ENCODE results near the gene MRPS27.
"Not testable (repeated sequence)": the region's sequence is repeated elsewhere in the genome, so short reads cannot be mapped to it uniquely, and the experiment has no call there.

MRPS27 gene

DNA sequence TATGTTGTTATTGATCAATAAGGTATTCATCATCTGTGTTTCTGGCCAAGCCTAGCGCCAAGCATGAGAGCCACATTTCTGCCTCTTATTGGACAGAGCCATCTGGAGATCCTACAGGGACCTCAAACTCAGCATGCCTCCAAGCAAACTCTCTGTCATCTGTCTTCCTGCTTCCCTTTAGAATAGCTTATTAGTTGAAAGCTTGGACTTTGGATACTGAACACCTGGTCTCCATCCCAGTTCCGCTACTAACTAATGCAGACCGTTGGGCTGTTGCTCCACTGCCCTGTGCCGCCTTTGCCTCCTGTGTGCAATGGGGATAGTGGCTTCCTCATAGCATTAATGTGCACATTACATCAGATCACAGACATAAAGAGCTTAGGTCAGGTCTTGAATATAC lies 147.3 kb downstream of the MRPS27 start:
- no peak for DNase-seq

DNA sequence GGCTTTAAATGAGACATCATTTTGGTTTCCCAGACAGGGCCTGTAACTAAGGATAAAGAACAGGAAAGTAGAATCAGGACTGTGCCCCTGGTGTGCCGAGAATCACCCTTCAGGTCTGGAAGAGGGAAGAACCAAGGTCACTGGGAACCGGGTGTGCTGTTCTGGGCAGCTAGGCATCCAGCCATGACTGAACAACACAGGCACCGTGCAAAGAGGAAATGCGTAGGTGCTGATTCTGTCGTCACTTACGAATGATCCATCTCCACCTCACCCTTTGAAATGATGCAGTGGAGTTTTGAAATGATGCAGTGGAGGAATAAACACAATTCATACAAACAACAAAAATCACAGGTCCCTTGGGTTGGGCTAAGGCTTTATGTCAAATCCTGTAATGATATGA lies 148.4 kb downstream of the MRPS27 start:
- no peak for DNase-seq

DNA sequence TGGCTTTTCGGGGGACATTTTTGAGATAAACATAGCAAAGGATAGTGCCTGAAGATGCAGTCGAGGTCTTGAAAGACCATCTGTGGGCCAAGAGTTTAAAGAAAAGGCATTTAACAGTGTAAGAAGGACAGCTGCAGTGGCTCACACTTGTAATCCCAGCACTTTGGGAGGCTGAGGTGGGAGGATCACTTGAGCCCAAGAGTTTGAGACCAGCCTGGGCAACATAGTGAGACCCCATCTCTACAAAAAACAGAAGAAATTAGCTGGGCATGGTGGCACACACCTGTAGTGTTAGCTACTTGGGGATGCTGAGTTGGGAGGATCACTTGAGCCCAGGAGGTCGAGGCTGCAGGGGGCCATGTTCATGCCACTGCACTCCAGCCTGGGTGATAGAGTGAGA lies 148.9 kb downstream of the MRPS27 start:
- not testable (repeated sequence) for DNase-seq

DNA sequence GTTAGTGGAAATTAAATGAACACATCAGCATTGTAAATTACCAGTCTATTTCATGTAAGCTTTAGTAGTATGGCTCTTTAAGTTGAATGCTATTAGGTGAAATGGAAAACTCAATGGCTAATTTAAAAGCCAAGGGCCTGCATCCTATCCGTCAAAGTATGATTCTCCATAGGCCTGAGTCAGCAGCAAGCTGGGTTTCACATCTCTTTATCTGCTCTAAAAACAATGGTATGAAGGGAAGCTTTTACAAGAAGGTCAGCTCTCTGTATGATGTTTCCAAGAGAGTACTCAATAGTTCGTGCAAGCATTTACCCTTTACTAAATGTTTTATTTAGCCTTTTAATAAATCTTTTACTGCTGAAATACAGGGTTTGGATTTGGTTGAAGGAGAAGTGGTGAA lies 149.9 kb downstream of the MRPS27 start:
- no peak for DNase-seq
